Prostate gland (tissue), 2 donors: ENCODE results near the gene CRAT.

ENCODE experiments used
- CTCF ChIP-seq, 4 experiments: fragments of 200-600 bp in 2 of 4; fragments of 450-650 bp in 2 of 4; sonication (generic) in 2 of 4; IDR thresholded peaks; 1 replicate in 3 of 4; 2 replicates in 1 of 4; pipeline ENCODE4 v1.5.1; 2016 to 2019; ENCODE audit warnings: antibody characterized with exemption in 4 of 4, mild to moderate bottlenecking in 2 of 4, moderate library complexity in 2 of 4
- POLR2A ChIP-seq: fragments of 450-650 bp; IDR thresholded peaks from one replicate; pipeline ENCODE4 v1.6.1; 2016; ENCODE audit warnings: antibody characterized with exemption, mild to moderate bottlenecking

- TF ChIP-seq CTCF (IDR thresholded peaks at IDR 0.05) (no peak), POLR2A (no peak)
Measured at GRCh38 chr9:129052592-129052991, 58.0 kb downstream of the CRAT start.
